HL-60/S4 treated with phorbol 12-myristate 13-acetate at 8.2 ng/mL for 4 days and 3 days (cell line): ENCODE results near the gene FAM83D.
"Not testable (repeated sequence)": the region's sequence is repeated elsewhere in the genome, so short reads cannot be mapped to it uniquely, and the experiment has no call there.

Experiments
- in situ Hi-C: fragments of 300-500 bp; cut with MboI; formaldehyde crosslinking; loops from 2 replicates; pipeline ENCODE4 v1.15.0; 2022; ENCODE audit warnings: low sequenced_read_pairs

Gene FAM83D

GRCh38 chr20:38962044-38962927, 36.1 kb downstream of the FAM83D start, which contains the start of gene DHX35:
Gene DHX35 (plus strand): TSS chr20:38962344. CDS start chr20:38962368, 24 bp downstream.
- in situ Hi-C loops, result no loop called here

- in situ Hi-C loops, result no loop called here
Measured at GRCh38 chr20:38962928-38963401, 36.7 kb downstream of the FAM83D start.

- in situ Hi-C loops, result no loop called here
Measured at GRCh38 chr20:38963745-38964144, 37.5 kb downstream of the FAM83D start.

- in situ Hi-C loops, result no loop called here
Measured at GRCh38 chr20:38965264-38965663, 39.0 kb downstream of the FAM83D start.

GRCh38 chr20:38968090-38968489, 41.9 kb downstream of the FAM83D start:
- in situ Hi-C loops, result no loop called here

GRCh38 chr20:38969708-38970107, 43.5 kb downstream of the FAM83D start:
- in situ Hi-C loops, result no loop called here

GRCh38 chr20:38970302-38970701, 44.1 kb downstream of the FAM83D start:
- in situ Hi-C loops, result no loop called here

- in situ Hi-C loops, result no loop called here
Measured at GRCh38 chr20:38973107-38973506, 46.9 kb downstream of the FAM83D start.

- in situ Hi-C loops, result no loop called here
Measured at GRCh38 chr20:38973645-38974044, 47.4 kb downstream of the FAM83D start.

GRCh38 chr20:38975539-38976120, 49.4 kb downstream of the FAM83D start:
- in situ Hi-C loops, result no loop called here

GRCh38 chr20:38979434-38979833, 53.2 kb downstream of the FAM83D start:
- in situ Hi-C loops, result no loop called here

- in situ Hi-C loops, result no loop called here
Measured at GRCh38 chr20:38979842-38980241, 53.6 kb downstream of the FAM83D start.

GRCh38 chr20:38982291-38982690, 56.1 kb downstream of the FAM83D start:
- in situ Hi-C loops, result no loop called here

- in situ Hi-C loops, result no loop called here
Measured at GRCh38 chr20:38985060-38985459, 58.8 kb downstream of the FAM83D start.

GRCh38 chr20:38985603-38986170, 59.5 kb downstream of the FAM83D start:
- in situ Hi-C loops, result no loop called here

GRCh38 chr20:38986663-38987062, 60.4 kb downstream of the FAM83D start:
- in situ Hi-C loops, result no loop called here

GRCh38 chr20:38987777-38988176, 61.6 kb downstream of the FAM83D start:
- in situ Hi-C loops, result no loop called here

GRCh38 chr20:38990728-38991127, 64.5 kb downstream of the FAM83D start:
- in situ Hi-C loops, result no loop called here

- in situ Hi-C loops, result no loop called here
Measured at GRCh38 chr20:38991814-38992704, 65.8 kb downstream of the FAM83D start.

GRCh38 chr20:38995536-38996044, 69.4 kb downstream of the FAM83D start:
- in situ Hi-C loops, result no loop called here

- in situ Hi-C loops, result not testable (repeated sequence)
Measured at GRCh38 chr20:38996866-38997265, 70.6 kb downstream of the FAM83D start.
